ENCODE data around the gene HIPK2. TPM values are rescaled to one million over a fixed set of nuclear protein-coding genes. Genes with fewer than 3 reads are reported as not detected.
A peak's percentile ranks its signal among the peaks of the same experiment; 100 is the strongest.

HIPK2 gene
- total RNA-seq, 1 donor = 28.8 TPM

GRCh38 chr7:139647085-139647484 lies 130.7 kb downstream of the HIPK2 start:
- TF ChIP-seq, protein P1, sequence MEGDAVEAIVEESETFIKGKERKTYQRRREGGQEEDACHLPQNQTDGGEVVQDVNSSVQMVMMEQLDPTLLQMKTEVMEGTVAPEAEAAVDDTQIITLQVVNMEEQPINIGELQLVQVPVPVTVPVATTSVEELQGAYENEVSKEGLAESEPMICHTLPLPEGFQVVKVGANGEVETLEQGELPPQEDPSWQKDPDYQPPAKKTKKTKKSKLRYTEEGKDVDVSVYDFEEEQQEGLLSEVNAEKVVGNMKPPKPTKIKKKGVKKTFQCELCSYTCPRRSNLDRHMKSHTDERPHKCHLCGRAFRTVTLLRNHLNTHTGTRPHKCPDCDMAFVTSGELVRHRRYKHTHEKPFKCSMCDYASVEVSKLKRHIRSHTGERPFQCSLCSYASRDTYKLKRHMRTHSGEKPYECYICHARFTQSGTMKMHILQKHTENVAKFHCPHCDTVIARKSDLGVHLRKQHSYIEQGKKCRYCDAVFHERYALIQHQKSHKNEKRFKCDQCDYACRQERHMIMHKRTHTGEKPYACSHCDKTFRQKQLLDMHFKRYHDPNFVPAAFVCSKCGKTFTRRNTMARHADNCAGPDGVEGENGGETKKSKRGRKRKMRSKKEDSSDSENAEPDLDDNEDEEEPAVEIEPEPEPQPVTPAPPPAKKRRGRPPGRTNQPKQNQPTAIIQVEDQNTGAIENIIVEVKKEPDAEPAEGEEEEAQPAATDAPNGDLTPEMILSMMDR (IDR thresholded peaks at IDR 0.05; ENCODE audit: insufficient read depth, low read length) = no peak
- DNase-seq (ENCODE audit: low read depth) = no peak
- H3K4me3 ChIP-seq (ENCODE audit: low read depth, low read length) = no peak overlapping the region

DNA sequence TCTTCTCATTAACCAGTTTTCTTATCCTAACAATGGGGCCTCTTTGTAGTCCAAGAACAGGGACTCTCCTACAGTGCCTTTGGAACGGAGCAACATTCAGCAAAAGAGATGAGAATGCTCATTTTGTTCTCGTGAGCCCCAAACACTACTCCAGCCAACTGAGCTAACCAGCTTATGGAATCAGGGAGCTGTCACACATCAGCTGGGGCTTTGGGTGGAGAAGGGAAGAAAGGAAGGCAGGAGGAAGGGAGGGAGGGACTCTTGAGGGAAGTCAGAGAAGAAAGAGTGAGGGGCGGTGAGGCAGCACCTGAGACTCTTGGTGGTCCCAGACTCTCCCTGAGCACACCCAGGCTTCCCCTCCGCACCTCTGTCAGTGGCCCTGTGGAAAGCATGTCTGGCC lies 131.2 kb downstream of the HIPK2 start:
- TF ChIP-seq, protein P1 (IDR thresholded peaks at IDR 0.05; ENCODE audit: insufficient read depth, low read length) = no peak
- DNase-seq (ENCODE audit: low read depth) = no peak
- no peak overlapping the region for H3K4me3 ChIP-seq (ENCODE audit: low read depth, low read length)

- no peak overlapping the region for H3K4me3 ChIP-seq (ENCODE audit: low read depth, low read length)
- DNase-seq (ENCODE audit: low read depth) = peak; percentile 84
Measured at GRCh38 chr7:139645572-139646523, 131.9 kb downstream of the HIPK2 start.

GRCh38 chr7:139643951-139644585 lies 133.7 kb downstream of the HIPK2 start:
- TF ChIP-seq, protein P1 (IDR thresholded peaks at IDR 0.05; ENCODE audit: insufficient read depth, low read length) = no peak
- no peak for DNase-seq (ENCODE audit: low read depth)
- no peak overlapping the region for H3K4me3 ChIP-seq (ENCODE audit: low read depth, low read length)

More at GRCh38 chr7:139645572-139646523, 131.9 kb downstream of the HIPK2 start:
- TF ChIP-seq, protein P1 (IDR thresholded peaks at IDR 0.05; ENCODE audit: insufficient read depth, low read length) = peak; percentile 88

DNA sequence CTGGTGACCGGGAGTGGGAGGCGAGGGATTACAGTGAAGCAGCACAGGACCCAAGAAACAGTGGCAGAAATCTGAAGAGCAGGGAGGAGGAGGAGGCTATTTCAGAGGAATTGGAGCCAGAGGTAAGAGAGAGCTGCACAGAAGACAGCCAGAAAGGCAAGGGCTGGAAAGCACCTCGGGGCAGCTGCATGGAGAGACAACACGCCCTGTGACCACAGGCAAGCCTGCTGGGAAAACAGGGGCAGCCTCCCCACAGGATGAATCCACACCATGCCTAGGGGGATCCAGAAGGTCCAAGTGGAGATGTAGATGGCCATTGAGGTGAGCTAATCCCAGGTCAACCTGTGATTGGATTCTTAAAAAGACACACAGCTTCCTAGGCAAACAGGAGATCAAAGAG lies 135.5 kb downstream of the HIPK2 start:
- TF ChIP-seq, protein P1 (IDR thresholded peaks at IDR 0.05; ENCODE audit: insufficient read depth, low read length) = no peak
- no peak overlapping the region for H3K4me3 ChIP-seq (ENCODE audit: low read depth, low read length)

DNA sequence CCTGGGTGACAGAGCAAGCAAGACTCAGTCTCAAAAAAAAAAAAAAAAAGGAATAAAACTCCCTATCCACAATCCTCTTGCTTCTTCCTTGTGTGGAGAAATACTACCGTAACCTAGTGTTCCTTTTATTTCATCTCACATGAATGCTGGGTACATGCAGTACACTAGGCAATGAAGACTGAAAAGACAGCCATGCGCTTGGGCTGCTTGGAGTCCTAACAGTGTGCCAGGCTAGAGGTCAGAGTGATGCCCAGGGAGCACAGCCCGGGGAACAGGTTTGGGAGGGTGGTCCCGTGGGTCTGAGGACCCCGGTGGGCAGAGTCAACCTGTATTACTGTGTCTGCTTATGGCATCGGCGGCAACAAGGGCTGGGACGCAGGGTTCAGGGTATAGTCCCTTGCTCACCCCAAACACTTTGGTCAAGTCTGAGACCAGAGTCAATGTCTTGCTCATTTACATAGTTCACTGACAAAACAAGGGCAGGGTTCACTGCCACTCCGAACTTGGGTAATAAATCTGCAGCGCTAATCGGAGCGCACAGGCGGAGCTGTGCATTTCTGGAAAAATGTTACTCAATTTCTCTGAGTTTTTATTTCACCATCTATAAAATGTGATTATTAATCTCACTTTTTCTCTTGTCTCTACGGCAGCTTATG lies 136.3 kb downstream of the HIPK2 start:
- H3K4me3 ChIP-seq (ENCODE audit: low read depth, low read length) = no peak overlapping the region
- TF ChIP-seq, protein P1 (IDR thresholded peaks at IDR 0.05; ENCODE audit: insufficient read depth, low read length) = no peak
- no peak for DNase-seq (ENCODE audit: low read depth)

More for the DNA sequence above, 135.5 kb downstream of the HIPK2 start:
- no peak for DNase-seq (ENCODE audit: low read depth)
